ENCODE results near the gene KYNU.
A peak's percentile ranks its signal among the peaks of the same experiment; 100 is the strongest.
"Not testable (repeated sequence)": the region's sequence is repeated elsewhere in the genome, so short reads cannot be mapped to it uniquely, and the experiment has no call there.

KYNU gene

GRCh38 chr2:142877216-142877838, at the start of gene KYNU:
KYNU (plus strand) TSS chr2:142877664; CDS start chr2:142885368, 7,704 bp downstream.
- peak in 1 of 2 donors; percentile 44 for DNase-seq

GRCh38 chr2:142834021-142834420, 43.4 kb upstream of the KYNU start:
- no peak for DNase-seq

GRCh38 chr2:142840436-142840835, 37.0 kb upstream of the KYNU start:
- no peak for DNase-seq

GRCh38 chr2:142841788-142842187, 35.7 kb upstream of the KYNU start:
- no peak for DNase-seq

GRCh38 chr2:142842369-142842768, 35.1 kb upstream of the KYNU start:
- no peak for DNase-seq

- DNase-seq, result no peak
These were observed 33.7 kb upstream of the KYNU start for GRCh38 chr2:142843731-142844130.

GRCh38 chr2:142848023-142848606, 29.3 kb upstream of the KYNU start:
- no peak for DNase-seq

- DNase-seq, result no peak
These were observed 27.6 kb upstream of the KYNU start for GRCh38 chr2:142849820-142850219.

- no peak for DNase-seq
These were observed 23.6 kb upstream of the KYNU start for GRCh38 chr2:142853912-142854311.

- DNase-seq, result no peak
These were observed 20.0 kb upstream of the KYNU start for GRCh38 chr2:142857256-142858164.

GRCh38 chr2:142858961-142859360, 18.5 kb upstream of the KYNU start:
- DNase-seq, result no peak

GRCh38 chr2:142862299-142862698, 15.2 kb upstream of the KYNU start:
- no peak for DNase-seq

GRCh38 chr2:142862847-142863246, 14.6 kb upstream of the KYNU start:
- DNase-seq, result no peak

GRCh38 chr2:142863485-142863961, 13.9 kb upstream of the KYNU start:
- DNase-seq, result no peak

- DNase-seq, result not testable (repeated sequence)
These were observed 12.9 kb upstream of the KYNU start for GRCh38 chr2:142864605-142865004.

GRCh38 chr2:142865924-142866323, 11.5 kb upstream of the KYNU start:
- DNase-seq, result no peak

- no peak for DNase-seq
These were observed 11.0 kb upstream of the KYNU start for GRCh38 chr2:142866426-142866825.

- DNase-seq, result no peak
These were observed 10.3 kb upstream of the KYNU start for GRCh38 chr2:142867136-142867535.

GRCh38 chr2:142868229-142868762, 9.2 kb upstream of the KYNU start:
- peak; percentile 29 to 78 for DNase-seq

GRCh38 chr2:142869065-142869460, 8.4 kb upstream of the KYNU start:
- not testable (repeated sequence) for DNase-seq

- DNase-seq, result no peak
These were observed 7.9 kb upstream of the KYNU start for GRCh38 chr2:142869461-142870106.

- DNase-seq, result peak in 1 of 2 donors; percentile 20
These were observed 6.9 kb upstream of the KYNU start for GRCh38 chr2:142870526-142870925.

GRCh38 chr2:142871396-142871795, 6.1 kb upstream of the KYNU start:
- no peak for DNase-seq

Measured in CD4-positive, alpha-beta T cell treated with Interleukin-4 for 1 hour (primary cell).